HG02943 (cell line): ENCODE measurements around the gene C4orf51.

Experiments
- ATAC-seq: cut with Tn5 transposase; IDR thresholded peaks from one replicate; pipeline ENCODE4 v1.9.1; 2021; ENCODE audit warnings: mild to moderate bottlenecking, low read depth, moderate library complexity; ENCODE audit not compliant: unreplicated experiment

C4orf51 gene

GRCh38 chr4:145709336-145709735 is 29.4 kb downstream of the C4orf51 start:
- no peak for ATAC-seq

GRCh38 chr4:145709843-145710242 is 29.9 kb downstream of the C4orf51 start:
- no peak for ATAC-seq

DNA sequence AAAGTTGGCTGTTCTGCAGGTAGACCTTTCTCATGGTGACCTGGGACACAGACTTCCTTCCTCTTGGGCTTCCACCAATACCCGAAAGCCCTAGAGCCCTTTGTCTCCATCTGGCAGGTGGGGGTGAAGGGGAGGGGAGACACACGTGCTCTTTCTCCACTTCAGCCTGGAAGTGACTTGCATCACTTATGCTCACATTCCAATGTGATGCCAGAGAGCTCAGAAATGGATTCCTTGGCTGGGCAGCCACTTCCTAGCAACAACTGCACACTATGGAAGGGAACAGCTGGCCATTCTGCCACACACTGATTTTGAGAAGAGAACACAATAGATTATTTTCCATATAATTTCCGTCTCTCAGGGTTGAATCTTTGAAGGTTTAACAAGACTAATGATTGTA is 36.3 kb downstream of the C4orf51 start:
- no peak for ATAC-seq

- no peak for ATAC-seq
Observed at GRCh38 chr4:145716661-145717200, 36.8 kb downstream of the C4orf51 start.

DNA sequence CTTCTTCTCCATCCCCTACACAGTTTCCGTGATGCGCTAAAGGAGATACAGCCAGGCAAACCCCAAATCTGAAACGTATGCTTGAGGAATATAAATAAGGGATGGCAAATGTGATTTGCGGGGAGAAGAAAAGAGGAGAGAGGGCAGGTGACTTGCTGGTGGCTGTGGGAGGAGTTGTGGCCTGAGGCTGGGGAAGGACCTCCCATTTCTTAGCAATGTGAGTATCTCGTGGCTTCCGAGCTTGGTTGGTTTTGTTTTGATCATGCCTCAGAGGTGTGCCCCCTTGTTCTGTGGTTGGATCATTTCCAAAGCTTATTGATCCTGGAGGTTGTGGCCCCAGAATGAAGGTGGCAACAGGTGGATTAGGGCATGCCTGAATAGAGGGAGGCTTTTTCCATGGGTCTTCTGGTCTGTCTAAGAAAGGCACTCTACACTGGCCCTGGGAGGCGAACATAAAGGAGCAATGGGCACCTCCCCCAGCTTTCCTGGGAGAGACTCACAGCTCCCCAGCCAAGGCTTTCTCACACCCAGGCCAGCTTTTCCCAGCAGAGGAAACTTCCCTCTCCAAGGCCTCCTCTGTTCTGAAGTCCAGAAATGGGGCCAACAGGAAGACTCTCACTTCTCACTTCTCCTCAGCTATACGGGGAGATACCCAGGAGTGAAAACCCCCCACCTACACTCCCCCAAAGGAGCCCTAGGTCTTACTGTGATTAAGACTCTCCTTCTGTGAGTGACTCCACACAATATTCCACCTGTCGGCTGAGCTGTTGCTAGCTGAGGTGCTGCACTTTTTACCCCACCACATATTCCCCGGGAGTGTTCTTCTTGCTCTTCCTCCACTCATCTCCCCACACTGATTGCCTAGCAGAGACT is 40.0 kb downstream of the C4orf51 start:
- ATAC-seq = no peak

DNA sequence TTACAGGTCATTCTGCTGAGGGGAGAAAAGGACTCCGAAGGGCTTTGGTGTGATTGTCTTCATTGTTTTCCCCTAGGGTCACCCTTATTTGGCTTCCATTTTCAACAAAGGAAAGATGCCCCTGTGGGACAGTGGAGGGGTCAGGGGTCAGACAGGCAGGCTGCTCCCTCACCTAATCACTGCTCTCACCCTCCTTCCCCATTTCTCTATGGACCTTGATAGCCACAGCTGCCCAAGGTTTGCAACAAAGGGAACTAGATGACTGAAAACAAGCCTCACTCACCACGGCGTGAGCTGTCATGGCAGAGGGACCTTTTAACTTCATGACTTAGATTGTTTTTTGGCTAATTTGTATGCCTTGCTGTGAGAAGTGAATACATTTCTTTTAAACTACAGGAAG is 40.7 kb downstream of the C4orf51 start:
- ATAC-seq = no peak

GRCh38 chr4:145722561-145722960 is 42.6 kb downstream of the C4orf51 start:
- ATAC-seq = no peak

DNA sequence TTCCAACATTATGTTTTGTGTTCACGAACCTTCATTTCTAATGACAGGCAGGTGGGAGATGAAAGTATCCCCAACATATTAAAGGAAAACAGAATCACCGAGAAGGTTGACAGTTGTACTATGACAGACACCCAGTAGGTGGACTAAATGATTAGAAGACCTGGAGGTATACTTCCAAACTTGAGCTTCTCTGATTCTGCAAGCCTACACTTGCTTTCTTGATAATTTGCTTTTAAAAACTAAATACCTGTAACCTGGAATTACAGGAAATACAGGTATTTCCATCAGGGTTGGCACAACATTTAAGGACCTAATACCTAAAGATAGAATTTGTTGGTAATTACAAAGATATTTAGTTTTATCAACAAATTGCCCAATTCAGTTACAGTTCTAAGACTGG is 43.4 kb downstream of the C4orf51 start:
- no peak for ATAC-seq

GRCh38 chr4:145730026-145730425 is 50.1 kb downstream of the C4orf51 start:
- no peak for ATAC-seq

DNA sequence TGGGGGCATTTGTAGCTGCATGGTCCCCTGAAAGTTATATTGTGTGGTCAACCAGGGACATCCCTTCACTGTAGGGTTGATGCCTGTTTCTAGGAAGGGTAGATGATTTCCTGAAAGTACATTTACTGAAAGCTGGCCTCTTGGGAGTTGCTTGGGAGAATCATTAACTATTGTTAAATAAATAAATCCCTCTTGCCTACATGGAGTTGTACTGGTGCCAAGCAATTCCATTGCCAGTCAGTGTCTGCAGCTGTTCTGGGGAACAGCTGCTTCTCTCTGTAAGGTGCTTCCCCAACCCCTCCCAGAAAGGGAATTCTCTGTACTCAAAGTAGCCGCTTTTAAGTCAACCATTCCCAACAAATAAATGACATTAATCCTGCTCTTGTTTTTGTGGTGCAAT is 51.1 kb downstream of the C4orf51 start:
- ATAC-seq = no peak

- ATAC-seq = no peak
Observed at GRCh38 chr4:145732001-145732815, 52.3 kb downstream of the C4orf51 start.

DNA sequence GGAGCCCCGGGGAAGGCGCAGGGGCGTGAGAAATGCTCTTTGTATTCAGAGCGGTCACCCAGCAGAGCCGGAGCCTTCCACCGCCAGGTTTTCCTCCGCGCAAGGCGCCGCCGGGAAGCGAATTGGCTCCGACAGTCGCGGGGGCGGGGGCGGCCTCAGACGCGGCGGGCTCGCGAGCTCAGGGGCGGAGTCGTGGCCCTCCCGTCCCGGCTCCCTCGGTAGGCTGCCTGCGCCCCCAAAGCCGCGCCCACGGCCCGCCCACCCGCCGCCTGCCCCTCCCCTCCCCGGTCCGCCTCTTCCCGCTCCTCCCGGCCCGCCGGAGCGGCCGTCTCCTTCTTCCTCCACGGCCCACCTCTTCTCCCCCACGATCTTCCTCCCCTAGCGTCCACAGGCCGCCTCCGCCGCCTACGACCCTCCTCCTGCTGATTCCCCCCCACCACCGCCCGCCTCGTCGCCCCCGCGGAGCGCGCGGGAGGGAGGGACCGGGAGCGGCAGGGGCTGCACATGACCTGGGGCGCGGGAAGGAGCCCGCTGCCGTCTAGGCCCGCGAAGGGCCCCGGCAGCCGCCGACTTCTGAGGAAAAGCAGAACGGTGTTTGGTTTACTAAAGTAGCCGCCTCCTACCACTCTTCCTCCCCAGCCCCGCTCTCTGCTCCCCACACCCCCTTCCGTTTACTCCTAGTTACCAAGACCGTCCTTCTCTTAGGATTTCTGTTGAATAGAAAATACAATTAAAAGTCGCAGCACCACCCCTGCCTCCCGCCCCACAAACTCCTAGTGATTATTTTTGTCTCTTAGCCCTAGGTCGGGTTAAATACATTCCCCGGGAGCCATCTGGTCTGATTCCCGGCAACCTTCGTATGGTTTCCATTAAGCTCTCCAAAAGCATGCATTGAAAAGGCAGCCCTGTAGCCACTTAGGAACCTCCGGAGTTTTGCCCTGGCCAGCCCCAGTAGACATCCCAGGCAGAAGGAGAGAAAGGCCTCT is 53.2 kb downstream of the C4orf51 start:
- peak; percentile 82 for ATAC-seq

DNA sequence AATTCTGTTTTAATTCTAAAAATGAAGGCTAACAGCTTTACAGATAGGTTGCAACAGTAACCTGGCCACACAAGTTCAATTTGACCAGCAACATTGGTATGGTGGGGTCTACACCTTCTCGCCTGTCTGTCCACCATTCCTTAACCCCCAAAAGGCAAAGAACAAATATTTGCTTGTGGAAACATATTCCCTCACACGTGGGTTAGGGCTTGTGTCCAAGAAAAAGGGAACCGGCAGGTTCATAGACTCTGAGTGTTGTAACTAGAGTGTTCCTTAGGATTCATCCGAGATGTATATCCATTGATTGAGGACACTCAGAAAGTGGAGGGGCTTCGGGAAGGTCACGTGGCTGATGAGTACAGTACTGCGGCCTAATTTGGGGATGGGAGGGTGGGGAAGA is 54.1 kb downstream of the C4orf51 start:
- ATAC-seq = no peak

DNA sequence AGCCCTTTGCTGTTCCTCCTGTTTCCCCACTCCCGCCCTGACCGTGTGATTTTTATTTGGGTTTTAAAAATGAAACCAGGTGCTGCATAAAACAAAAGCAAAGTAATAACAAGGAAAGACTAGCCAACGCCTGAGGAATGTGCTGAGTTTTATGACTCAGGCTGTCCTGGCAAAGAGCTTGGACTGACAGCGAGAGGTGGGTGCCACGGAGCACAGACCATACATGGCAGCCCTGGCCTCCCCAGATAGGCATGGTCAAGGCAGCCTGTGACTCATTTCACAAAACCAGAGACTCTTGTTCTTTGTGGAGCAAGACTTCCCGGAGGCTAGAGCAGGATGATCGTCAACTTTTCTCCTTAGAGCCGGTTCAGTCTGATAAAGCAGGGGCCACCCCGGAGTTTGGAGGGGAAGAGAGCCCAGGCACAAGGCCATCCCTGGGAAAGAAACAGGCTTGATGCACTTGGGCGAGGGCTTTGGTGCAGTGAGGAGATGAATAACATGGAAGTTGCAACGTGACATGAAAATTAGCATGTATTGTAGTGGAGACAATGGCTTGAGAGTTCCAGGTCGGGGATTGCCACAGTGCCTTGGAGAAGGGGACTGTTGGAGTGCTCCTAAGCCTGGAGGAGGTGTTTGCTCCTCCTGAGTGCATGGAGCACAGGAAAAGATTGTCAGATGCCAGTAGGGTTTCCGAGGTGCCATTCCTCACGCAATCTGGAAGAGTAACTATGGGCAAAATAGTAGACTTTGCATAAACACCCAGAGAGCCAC is 54.8 kb downstream of the C4orf51 start:
- no peak for ATAC-seq

DNA sequence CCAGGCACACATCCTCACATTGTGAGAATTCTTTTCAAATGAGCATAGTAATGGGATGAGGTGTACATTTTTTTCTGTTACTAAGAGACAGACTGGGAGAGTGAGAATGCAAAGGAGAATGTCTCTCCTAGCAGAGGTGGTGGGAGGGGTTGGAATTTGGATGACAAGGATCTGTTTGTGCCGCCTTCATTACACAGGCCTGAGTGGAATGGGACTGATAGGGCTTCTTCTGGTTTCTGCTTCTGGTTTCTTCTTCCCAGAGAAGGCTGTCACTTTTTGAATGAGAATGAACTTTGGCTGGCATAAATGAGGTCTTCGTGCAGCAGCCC is 55.4 kb downstream of the C4orf51 start:
- ATAC-seq = no peak

- no peak for ATAC-seq
Observed at GRCh38 chr4:145735827-145736226, 55.9 kb downstream of the C4orf51 start.

GRCh38 chr4:145736241-145736831 is 56.4 kb downstream of the C4orf51 start:
- no peak for ATAC-seq

DNA sequence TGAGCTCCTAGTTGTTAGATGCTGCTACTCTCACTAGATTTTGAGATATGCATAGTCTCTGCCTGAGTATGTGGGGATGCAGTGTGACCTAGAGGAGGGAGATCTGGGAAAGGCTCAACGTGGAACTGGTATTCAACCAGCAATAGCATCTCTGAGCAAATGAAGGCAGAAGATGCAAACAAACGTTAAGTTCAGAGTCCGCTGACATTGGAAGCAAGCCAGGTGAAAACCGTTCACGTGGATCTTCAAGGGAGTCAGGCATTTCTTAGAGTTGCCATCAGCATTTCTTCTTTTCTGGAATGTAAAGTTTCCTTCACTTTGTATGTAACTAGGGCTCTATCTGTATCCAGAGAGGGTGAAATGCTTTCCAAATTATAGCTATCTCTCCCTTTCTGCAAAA is 59.9 kb downstream of the C4orf51 start:
- ATAC-seq = no peak

GRCh38 chr4:145740806-145741205 is 60.9 kb downstream of the C4orf51 start:
- ATAC-seq = no peak
